A549 (cell line): ENCODE data around the gene SORCS2. TPM values are rescaled to one million over a fixed set of nuclear protein-coding genes. Genes with fewer than 3 reads are reported as not detected.

Experiments used
- ATAC-seq, 2 experiments: fragments of 200-7000 bp in 1 of 2; fragments of >200 bp in 1 of 2; cut with Nextera tagmentation in 1 of 2; cut with Tn5 transposase in 1 of 2; 3 replicates each; pipeline versions ENCODE4 v1.8.0 to v1.9.1; 2018 to 2020; ENCODE audit warnings: mild to moderate bottlenecking in 1 of 2, moderate library complexity in 1 of 2
- CTCF ChIA-PET: fragments of 300-600 bp; sonication (Branson Sonifier 250); formaldehyde crosslinking; extraction: SDS; loops from one replicate; lab custom pipeline; 2021; ENCODE audit warnings: antibody characterized with exemption, inconsistent platforms; lab: Yijun Ruan, JAX
- POLR2A ChIA-PET: fragments of 350-600 bp; formaldehyde crosslinking; extraction: SDS; loops from one replicate; lab custom pipeline; 2021; ENCODE audit warnings: antibody characterized with exemption, inconsistent platforms; lab: Yijun Ruan, JAX
- DNase-seq, 2 experiments: peaks; one replicate each; pipeline versions ENCODE4 v3.0.0 to v3.0.0-alpha.2; 2011 to 2016; ENCODE audit warnings: low read depth in 1 of 2, low spot score in 1 of 2
- FAIRE-seq: peaks from 2 replicates; lab custom pipeline; 2011; peaks lifted over from hg19 to GRCh38; lab: Jason Lieb, UNC
- H3K27ac ChIP-seq, 2 experiments: fragments of >200 bp; sonication (Bioruptor Twin); formaldehyde crosslinking; 3 replicates each; pipeline ENCODE4 v1.5.1; 2016 to 2017
- H3K4me1 ChIP-seq: fragments of >200 bp; sonication (Bioruptor Twin); formaldehyde crosslinking; 3 replicates; pipeline ENCODE4 v1.6.1; 2016
- H3K4me2 ChIP-seq: fragments of >200 bp; sonication (Bioruptor Twin); formaldehyde crosslinking; 3 replicates; pipeline ENCODE4 v1.6.1; 2016
- H3K4me3 ChIP-seq: fragments of >200 bp; sonication (Bioruptor Twin); formaldehyde crosslinking; 3 replicates; pipeline ENCODE4 v1.5.1; 2016
- H3K9me3 ChIP-seq: fragments of >200 bp; sonication (Bioruptor Twin); formaldehyde crosslinking; 3 replicates; pipeline ENCODE4 v1.6.1; 2016
- ATOH8 ChIP-seq: fragments of 250-450 bp; sonication (Bioruptor Pico); IDR thresholded peaks from 2 replicates; pipeline ENCODE4 v1.5.0; 2020; ENCODE audit warnings: low read depth, mild to moderate bottlenecking, moderate library complexity
- CBX8 ChIP-seq: fragments of 200-600 bp; sonication (generic); IDR thresholded peaks from 2 replicates; pipeline ENCODE4 v1.6.1; 2016
- CEBPB ChIP-seq, 2 experiments: fragments of >200 bp in 1 of 2; sonication (Bioruptor Twin) in 1 of 2; formaldehyde crosslinking in 1 of 2; IDR thresholded peaks; 2 replicates each; pipeline ENCODE4 v1.6.1; 2012 to 2016
- CHD2 ChIP-seq: fragments of 150-350 bp; IDR thresholded peaks from 2 replicates; pipeline ENCODE4 v1.6.1; 2014; ENCODE audit warnings: low read length; ENCODE audit not compliant: partially characterized antibody
- CHD4 ChIP-seq: fragments of 200-600 bp; sonication (generic); IDR thresholded peaks from 2 replicates; pipeline ENCODE4 v1.6.1; 2016; ENCODE audit warnings: antibody characterized with exemption, mild to moderate bottlenecking, borderline replicate concordance
- EHF ChIP-seq: fragments of 250-450 bp; sonication (Bioruptor Pico); IDR thresholded peaks from 2 replicates; pipeline ENCODE4 v1.5.0; 2020; ENCODE audit warnings: mild to moderate bottlenecking
- EP300 ChIP-seq, 2 experiments: fragments of >200 bp; sonication (Bioruptor Twin); formaldehyde crosslinking; IDR thresholded peaks; 2 replicates in 1 of 2; 3 replicates in 1 of 2; pipeline ENCODE4 v1.6.1; 2016 to 2017
- FOSB ChIP-seq: fragments of 250-450 bp; sonication (Bioruptor Pico); IDR thresholded peaks from 2 replicates; pipeline ENCODE4 v1.5.0; 2020; ENCODE audit warnings: mild to moderate bottlenecking, moderate library complexity
- GATA3 ChIP-seq: IDR thresholded peaks from 2 replicates; pipeline ENCODE4 v1.6.1; 2012; ENCODE audit warnings: borderline replicate concordance
- HOXB13 ChIP-seq: fragments of 250-450 bp; sonication (Bioruptor Pico); IDR thresholded peaks from 2 replicates; pipeline ENCODE4 v1.5.0; 2020; ENCODE audit warnings: low read depth, mild to moderate bottlenecking, moderate library complexity
- HOXB5 ChIP-seq: fragments of 250-450 bp; sonication (Bioruptor Pico); IDR thresholded peaks from 2 replicates; pipeline ENCODE4 v1.5.0; 2020; ENCODE audit warnings: mild to moderate bottlenecking, moderate library complexity
- KDM1A ChIP-seq: fragments of 200-600 bp; sonication (generic); IDR thresholded peaks from 2 replicates; pipeline ENCODE4 v1.6.1; 2016; ENCODE audit warnings: low read depth, mild to moderate bottlenecking
- NFE2L2 ChIP-seq: fragments of 150-350 bp; conservative IDR thresholded peaks from 2 replicates; pipeline ENCODE4 v1.6.1; 2014; ENCODE audit warnings: low read length
- NR3C1 ChIP-seq: fragments of >200 bp; sonication (Bioruptor Twin); formaldehyde crosslinking; IDR thresholded peaks from 3 replicates; pipeline ENCODE4 v1.6.1; 2017
- PBX3 ChIP-seq: IDR thresholded peaks from 2 replicates; pipeline ENCODE4 v1.6.1; 2012
- PHF8 ChIP-seq: fragments of 200-600 bp; sonication (generic); IDR thresholded peaks from 2 replicates; pipeline ENCODE4 v1.6.1; 2016; ENCODE audit warnings: low read depth, mild to moderate bottlenecking, antibody characterized with exemption, moderate library complexity, borderline replicate concordance
- POLR2A ChIP-seq: IDR thresholded peaks from 2 replicates; pipeline ENCODE4 v1.6.1; 2012; ENCODE audit warnings: mild to moderate bottlenecking, low read length
- POLR2AphosphoS2 ChIP-seq: conservative IDR thresholded peaks from 2 replicates; pipeline ENCODE4 v1.6.1; 2012; ENCODE audit warnings: low read length, improper control_type of control experiment, inconsistent platforms
- RFX5 ChIP-seq: fragments of 450-650 bp; IDR thresholded peaks from 2 replicates; pipeline ENCODE4 v1.7.1; 2014; ENCODE audit warnings: antibody characterized with exemption, mild to moderate bottlenecking, moderate library complexity
- TP53 ChIP-seq: fragments of 250-450 bp; sonication (Bioruptor Pico); IDR thresholded peaks from 2 replicates; pipeline ENCODE4 v1.5.0; 2021; ENCODE audit warnings: mild to moderate bottlenecking, moderate library complexity
- USF2 ChIP-seq: fragments of 450-650 bp; IDR thresholded peaks from 2 replicates; pipeline ENCODE4 v1.6.1; 2014; ENCODE audit warnings: antibody characterized with exemption
- ZSCAN20 ChIP-seq: fragments of 250-450 bp; sonication (Bioruptor Pico); IDR thresholded peaks from 2 replicates; pipeline ENCODE4 v1.8.0; 2022; ENCODE audit warnings: mild to moderate bottlenecking, moderate library complexity
- WGBS: methylation state at CpG from one replicate; pipeline ENCODE4 v1.1.6; 2017; ENCODE audit errors: missing lambda C conversion rate; 5-methylcytosine and 5-hydroxymethylcytosine counted together
- polyA plus RNA-seq, 4 experiments: library from polyadenylated mRNA; depleted of rRNA in 3 of 4; stranded (reverse); fragments of >200 nt; fragmentation: RNase III in 1 of 4; extraction: RNeasy Plus Mini Kit Qiagen cat#74134 plus additional on column Dnase treatment in 1 of 4; gene quantifications; 2 replicates in 3 of 4; 3 replicates in 1 of 4; pipeline ENCODE4 v1.2.3, GENCODE V29; 2011 to 2017

Gene SORCS2
- polyA plus RNA-seq, 2 of the 4 experiments (the other 2 are of a cell fraction) = 1.4 to 4.6 TPM

GRCh38 chr4:7347981-7348380 lies 155.6 kb downstream of the SORCS2 start (continued):
- no peak for TF ChIP-seq USF2
- TF ChIP-seq CBX8 = no peak
- no peak for TF ChIP-seq NR3C1
- TF ChIP-seq FOSB = no peak
- no peak for TF ChIP-seq HOXB5 (CRISPR knock-in tag)
- no peak for TF ChIP-seq PBX3
- TF ChIP-seq GATA3 = peak; percentile 35; the same call in 1 of the 2 replicates
- TF ChIP-seq HOXB13 (CRISPR knock-in tag) = no peak
- no peak for TF ChIP-seq TP53
- TF ChIP-seq RFX5 = no peak
- peak in 1 of 2 experiments; percentile 34; a peak in 1 of 5 replicates for TF ChIP-seq EP300 (IDR thresholded peaks at IDR 0.05)
- TF ChIP-seq PHF8 = no peak
- TF ChIP-seq, all 56 proteins: peak for 4

GRCh38 chr4:7348946-7349900 lies 156.9 kb downstream of the SORCS2 start:
- FAIRE-seq = no peak
- H3K9me3 ChIP-seq = no peaks in the 10 kb centered on the region; the same call in 2 of the 3 replicates
- no peak for TF ChIP-seq RFX5
- TF ChIP-seq CEBPB (IDR thresholded peaks at IDR 0.05) = peak; percentile 46 to 76; a peak in 3 of 4 replicates
- no peak for DNase-seq
- POLR2A ChIA-PET = no interaction called here
- peaks cover 29% of the 10 kb centered on the region for H3K4me1 ChIP-seq
- H3K4me3 ChIP-seq = no peak overlapping the region
- ATAC-seq = no peak
- H3K27ac ChIP-seq = peak overlapping the region; percentile 41 to 72; a peak in 5 of 6 replicates
- WGBS = 77% methylated on average over 14 of the region's 18 CpGs
- CTCF ChIA-PET = interaction anchor here (0.9 to 1.3 kb wide), 2 partner anchors 17 to 306 kb away, joined by 3 read pairs; partner anchors contain the start of gene TADA2B
- 0 out of 3 replicates have a peak overlapping the region, but pooled peaks have one; percentile 59 for H3K4me2 ChIP-seq

GRCh38 chr4:7350396-7350795 lies 158.1 kb downstream of the SORCS2 start:
- Histone ChIP-seq H3K4me3 (no peak overlapping the region), H3K9me3 (no peaks in the 10 kb centered on the region; the same call in 2 of the 3 replicates), H3K27ac (peak overlapping the region in 1 of 2 experiments; percentile 46; a peak in 1 of 6 replicates), H3K4me2 (no peak overlapping the region), H3K4me1 (peaks cover 22% of the 10 kb centered on the region)
- ATAC-seq (no peak), DNase-seq (no peak), FAIRE-seq (no peak)
- ChIA-PET CTCF (interaction anchor here (0.9 kb wide), 1 partner anchor 307 kb away, joined by 3 read pairs; the partner anchor contains the start of gene TADA2B), POLR2A (no interaction called here)
- WGBS = 17% methylated on average over 1 of the region's 6 CpGs
- TF ChIP-seq EHF (CRISPR knock-in tag) (no peak), CHD4 (no peak), NFE2L2 (no peak), CHD2 (no peak), RFX5 (no peak), ZSCAN20 (no peak), POLR2A (no peak), CBX8 (no peak), HOXB13 (CRISPR knock-in tag) (no peak), EP300 (IDR thresholded peaks at IDR 0.05) (no peak), ATOH8 (no peak), KDM1A (no peak), POLR2AphosphoS2 (no peak)
